A673 (cell line): ENCODE data around the gene CPPED1.

Source experiments
- EZH2 ChIP-seq: fragments of 200-600 bp; sonication (generic); IDR thresholded peaks from 2 replicates; pipeline ENCODE4 v1.6.1; 2017; ENCODE audit warnings: borderline replicate concordance, low read depth, mild to moderate bottlenecking, mixed read lengths, antibody characterized with exemption, low read length; ENCODE audit not compliant: poor library complexity, severe bottlenecking
- TF ChIP-seq, protein P1 (sequence below): fragments of 300-800, 200-600 bp; sonication (generic); conservative IDR thresholded peaks from 2 replicates; pipeline ENCODE4 v1.5.1; 2017; ENCODE audit warnings: low read depth, mild to moderate bottlenecking, antibody characterized with exemption, low read length, moderate library complexity, mixed read lengths

DNA sequence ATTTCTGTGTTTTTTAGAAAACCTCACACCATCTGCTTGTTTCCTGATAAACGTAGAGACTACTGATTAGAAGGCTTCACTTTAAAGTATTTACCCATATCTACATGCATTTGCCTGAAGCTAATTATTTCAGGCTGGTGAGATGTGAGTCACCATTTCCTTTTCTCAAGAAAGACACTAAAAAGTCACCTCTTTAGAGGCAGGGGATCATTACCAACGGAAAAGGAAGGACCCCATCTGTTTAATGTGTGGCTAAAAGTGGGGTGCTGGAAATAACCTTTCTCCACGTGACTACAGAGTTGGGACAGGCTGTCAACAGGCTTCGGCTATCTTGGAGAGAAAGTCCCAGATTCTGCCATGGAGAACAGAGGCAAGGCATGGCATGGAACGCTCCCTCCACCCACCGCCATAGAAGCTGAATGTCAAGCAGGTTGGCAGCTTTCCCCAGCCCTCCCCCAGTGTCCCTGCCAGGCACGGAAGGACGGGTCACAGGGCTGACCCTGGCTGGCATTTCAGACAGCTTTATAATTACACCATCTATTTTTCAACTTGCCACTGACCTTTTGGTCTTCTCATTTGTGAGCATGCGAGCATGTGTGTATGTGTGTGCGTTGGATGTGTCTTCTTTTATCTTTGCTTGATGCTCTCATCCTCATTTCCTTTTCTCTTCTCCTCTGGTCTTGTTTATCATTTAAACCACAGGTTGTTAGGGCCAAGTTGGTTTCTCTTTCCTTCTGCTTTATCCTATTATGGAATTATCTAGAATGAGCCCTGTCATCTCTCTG lies 157.0 kb downstream of the CPPED1 start:
- TF ChIP-seq, protein P1, sequence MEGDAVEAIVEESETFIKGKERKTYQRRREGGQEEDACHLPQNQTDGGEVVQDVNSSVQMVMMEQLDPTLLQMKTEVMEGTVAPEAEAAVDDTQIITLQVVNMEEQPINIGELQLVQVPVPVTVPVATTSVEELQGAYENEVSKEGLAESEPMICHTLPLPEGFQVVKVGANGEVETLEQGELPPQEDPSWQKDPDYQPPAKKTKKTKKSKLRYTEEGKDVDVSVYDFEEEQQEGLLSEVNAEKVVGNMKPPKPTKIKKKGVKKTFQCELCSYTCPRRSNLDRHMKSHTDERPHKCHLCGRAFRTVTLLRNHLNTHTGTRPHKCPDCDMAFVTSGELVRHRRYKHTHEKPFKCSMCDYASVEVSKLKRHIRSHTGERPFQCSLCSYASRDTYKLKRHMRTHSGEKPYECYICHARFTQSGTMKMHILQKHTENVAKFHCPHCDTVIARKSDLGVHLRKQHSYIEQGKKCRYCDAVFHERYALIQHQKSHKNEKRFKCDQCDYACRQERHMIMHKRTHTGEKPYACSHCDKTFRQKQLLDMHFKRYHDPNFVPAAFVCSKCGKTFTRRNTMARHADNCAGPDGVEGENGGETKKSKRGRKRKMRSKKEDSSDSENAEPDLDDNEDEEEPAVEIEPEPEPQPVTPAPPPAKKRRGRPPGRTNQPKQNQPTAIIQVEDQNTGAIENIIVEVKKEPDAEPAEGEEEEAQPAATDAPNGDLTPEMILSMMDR: no peak
- no peak for TF ChIP-seq EZH2
